Hematopoietic multipotent progenitor cell treated with erythropoietin and hydrocortisone succinate and interleukin-3 and kit ligand, for 6 days (in vitro differentiated cells): ENCODE measurements around the gene BCL2L13.
A peak's percentile ranks its signal among the peaks of the same experiment; 100 is the strongest.
"Not testable (repeated sequence)": the region's sequence is repeated elsewhere in the genome, so short reads cannot be mapped to it uniquely, and the experiment has no call there.

Experiments used
- DNase-seq: peaks from one replicate; pipeline ENCODE4 v3.0.0-alpha.2; 2015

The BCL2L13 gene

DNA sequence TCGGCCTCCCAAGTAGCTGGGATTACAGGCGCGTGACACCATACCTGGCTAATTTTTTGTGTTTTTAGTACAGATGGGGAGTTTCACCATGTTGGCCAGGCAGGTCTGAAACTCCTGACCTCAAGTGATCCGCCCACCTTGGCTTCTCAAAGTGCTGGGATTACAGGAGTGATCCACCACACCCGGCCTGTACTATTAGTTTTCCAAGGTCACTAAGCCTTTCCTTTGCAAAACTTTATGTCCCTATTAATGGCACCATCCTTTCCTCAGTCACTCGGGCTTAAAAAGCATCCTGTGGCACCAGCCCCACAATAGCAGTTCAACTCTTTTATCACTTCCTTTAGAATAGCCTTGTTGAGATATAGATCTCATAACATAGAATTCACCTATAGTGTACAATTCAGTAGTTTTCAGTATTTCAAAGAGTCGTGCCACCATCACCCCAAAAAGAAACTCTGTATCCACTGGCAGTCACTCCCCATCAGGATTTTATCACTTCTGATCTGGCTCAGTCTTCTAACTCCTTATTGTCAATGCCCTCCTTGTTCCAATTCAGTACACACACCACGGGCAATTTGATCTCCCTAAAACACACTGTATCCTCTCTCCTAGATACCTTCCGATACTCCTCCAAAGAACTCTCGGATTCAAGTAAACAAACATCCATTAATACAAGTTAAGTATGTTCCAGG lies 921 bp upstream of the BCL2L13 start:
- DNase-seq = no peak

DNA sequence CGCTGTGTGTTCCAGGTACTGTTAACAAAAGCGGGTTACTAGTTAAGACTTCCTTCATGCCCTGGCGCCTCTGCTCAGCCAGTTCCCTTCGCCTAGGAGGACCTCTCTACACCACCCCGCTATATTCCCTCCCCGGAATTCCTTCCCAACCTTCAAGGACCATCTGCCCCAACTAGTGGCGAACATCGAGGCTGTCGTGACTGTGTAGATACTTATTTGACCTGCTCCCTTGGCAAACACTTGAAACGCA lies 450 bp upstream of the BCL2L13 start:
- DNase-seq = peak; percentile 66

DNA sequence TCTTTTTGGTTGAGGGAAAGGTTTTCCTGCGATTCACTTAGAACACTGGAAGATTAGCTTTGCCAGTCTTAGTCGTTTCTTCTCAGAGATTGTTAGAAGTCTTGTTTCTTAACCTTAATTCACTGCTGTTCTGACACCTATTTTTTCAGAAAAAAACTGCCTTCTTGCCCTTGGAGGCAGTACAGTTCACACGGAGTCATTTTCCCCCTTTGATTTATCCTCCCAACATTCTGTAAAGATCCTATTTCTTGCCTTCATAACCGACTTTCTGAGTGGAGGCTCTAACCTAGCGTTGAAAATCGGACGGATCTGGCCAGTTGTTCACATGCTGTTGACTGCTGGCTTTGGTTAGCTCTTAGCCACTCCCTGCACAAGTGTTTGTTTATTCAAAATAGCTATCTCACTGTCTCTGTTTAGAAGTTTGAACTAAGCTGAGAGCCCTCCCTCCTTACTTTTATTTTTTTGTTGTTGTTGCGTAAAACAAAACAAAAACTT lies 737 bp downstream of the BCL2L13 start:
- DNase-seq = peak; percentile 80

DNA sequence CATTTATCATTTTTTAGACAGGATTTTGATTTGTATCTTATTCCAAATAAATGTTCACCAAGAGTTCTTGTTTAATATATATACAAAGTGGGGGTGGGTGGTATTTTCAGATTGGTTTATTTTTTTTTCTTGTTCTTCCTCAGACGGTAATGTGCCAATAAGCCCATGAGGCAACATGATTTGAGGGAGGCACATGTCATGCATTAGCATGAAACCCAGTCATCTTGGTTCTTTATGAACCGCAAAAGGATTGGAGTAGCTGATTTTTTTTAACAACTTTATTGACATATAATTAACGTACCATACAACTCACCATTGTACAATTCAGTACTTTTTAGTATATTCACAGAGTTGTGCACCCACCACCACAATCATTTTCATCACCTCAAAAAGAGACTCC lies 2.7 kb downstream of the BCL2L13 start:
- no peak for DNase-seq

DNA sequence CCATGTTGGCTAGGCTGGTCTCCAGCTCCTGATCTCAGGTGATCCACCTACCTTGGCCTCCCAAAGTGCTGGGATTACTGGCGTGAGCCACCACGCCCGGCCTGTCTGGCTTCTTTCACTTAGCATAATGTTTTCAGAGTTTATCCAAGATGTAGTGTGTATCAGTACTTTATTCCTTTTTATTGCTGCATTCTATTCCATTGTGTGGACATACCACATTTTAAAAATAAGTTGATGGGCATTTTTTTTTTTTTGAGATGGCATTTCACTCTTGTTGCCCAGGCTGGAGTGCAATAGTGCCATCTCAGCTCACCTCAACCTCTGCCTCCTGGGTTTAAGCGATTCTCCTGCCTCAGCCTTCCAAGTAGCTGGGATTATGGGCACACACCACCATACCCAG lies 3.8 kb downstream of the BCL2L13 start:
- not testable (repeated sequence) for DNase-seq

DNA sequence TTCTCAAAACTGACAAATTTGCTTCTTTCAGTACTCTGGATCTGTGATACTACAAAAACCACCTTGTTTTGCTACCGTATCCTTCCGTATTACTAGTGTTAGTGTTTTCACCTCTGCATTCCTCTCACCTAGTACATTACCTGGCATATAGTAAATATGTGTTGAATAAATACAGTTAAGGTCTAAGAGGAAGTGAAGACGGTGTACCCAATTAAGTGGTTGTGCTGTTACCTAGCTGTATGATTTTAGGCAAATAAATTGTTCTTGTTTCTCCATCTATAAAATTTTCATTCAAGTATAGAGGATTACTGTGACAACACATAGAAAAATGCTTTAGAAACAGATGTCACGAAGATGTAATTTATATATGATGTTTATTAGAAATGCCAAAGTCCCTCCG lies 8.9 kb downstream of the BCL2L13 start:
- no peak for DNase-seq

DNA sequence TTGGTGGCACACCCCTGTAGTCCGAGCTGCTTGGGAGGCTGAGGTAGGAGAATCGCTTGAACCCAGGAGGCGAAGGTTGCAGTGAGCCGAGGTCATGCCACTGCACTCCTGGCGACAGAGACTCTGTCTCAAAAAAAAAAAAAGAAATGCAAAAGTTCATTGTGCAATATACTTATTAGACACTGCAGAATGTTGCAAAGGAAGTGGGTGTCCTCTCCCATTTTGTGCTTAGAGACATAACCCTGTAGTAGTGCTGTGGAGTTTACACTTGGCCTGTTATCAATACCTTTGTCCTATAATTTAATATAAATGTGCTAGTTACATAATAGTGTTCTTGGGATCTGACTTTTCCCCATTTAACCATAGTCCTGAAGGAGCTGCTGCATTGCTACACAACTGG lies 9.4 kb downstream of the BCL2L13 start:
- peak; percentile 52 for DNase-seq

DNA sequence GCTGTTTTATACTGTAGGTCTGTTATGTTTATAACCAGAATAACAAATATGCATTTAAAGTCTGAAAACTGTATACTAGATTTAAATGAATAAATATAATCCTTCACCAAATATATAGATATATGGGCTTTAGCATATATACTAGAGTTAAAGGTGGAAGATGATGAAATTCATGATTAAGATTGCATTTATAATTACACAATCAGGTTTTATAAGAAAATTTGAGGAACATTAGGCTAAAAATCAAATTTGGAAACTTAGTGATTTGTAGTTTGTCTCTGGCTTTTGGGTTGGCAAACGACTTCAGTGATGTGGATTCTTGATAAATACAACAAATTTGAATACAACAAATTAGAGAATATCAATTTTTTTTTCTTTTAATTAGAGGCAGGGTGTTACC lies 10.0 kb downstream of the BCL2L13 start:
- no peak for DNase-seq

DNA sequence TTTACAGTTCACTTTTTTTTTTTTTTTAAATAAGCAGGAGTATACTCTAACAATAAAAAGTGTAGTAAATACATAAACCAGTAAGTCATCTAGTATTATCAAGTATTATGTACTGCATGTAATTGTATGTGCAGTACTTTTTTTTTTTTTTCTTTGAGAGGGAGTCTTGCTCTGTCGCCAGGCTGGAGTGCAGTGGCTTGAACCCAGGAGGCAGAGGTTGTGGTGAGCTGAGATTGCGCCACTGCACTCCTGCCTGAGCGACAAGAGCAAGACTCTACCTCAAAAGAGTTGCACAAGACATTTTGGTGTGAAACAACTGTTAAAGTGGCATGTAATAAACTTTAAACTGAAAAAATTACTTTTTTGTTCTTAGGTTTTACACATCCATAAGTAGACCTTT lies 16.7 kb downstream of the BCL2L13 start:
- DNase-seq = peak; percentile 54

DNA sequence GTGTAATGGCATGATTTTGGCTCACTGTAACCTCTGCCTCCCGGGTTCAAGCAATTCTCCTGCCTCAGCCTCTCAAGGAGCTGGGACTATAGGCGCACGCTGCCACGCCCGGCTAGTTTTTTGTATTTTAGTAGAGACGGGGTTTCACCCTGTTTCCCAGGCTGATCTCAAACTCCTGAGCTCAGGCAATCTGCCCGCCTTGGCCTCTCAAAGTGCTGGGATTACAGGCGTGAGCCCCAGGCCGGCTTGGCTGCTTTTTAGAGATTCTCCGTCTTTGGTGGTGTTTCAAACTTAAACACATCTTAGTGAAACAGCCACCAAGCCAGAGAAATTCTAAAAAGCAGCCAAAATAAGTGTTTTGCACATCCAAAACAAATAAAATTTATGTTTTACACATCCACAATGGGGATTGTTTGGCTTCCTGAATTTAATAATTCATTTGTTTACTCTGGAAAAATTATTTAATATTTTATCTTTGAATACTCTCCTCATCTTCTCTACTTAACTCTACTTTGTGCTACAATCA lies 18.4 kb downstream of the BCL2L13 start:
- no peak for DNase-seq

DNA sequence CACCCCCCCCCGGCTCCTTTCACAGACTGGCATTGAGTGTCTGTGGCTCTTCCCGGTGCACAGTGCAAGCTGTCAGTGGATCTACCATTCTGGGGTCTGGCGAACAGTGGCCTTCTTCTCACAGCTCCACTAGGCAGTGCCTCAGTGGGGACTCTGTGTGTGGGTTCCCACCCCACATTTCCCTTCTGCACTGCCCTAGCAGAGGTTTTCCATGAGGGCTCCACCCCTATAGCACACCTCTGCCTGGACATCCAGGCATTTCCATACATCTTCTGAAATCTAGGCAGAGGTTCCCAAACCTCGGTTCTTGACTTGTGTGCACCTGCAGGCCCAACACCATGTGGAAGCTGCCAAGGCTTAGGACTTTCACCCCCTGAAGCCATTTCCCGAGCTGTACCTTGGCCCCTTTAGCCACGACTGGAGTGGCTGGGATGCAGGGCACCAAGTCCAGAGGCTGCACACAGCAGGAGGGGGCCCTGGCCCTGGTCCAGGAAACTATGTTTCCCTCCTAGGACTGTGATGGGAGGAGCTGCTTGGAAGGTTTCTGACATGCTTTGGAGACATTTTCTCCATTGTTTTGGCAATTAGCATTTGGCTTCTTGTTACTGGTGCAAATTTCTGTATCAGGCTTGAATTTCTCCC lies 26.0 kb downstream of the BCL2L13 start:
- DNase-seq = no peak

DNA sequence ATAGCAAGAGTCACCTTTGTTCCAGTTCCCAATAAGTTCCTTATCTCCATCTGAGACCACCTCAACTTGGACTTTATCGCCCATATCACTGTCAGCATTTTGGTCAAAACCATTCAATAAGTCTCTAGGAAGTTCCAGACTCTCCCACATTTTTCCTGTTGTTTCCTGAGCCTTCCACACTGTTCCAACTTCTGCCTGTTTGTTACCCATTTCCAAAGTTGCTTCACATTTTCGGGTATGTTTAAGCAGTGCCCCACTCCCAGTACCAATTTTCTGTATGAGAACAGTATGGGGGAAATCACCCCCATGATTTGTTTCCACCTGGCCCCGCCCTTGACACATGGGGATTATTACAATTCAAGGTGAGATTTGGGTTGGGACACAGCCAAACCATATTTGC lies 26.7 kb downstream of the BCL2L13 start:
- DNase-seq = no peak

DNA sequence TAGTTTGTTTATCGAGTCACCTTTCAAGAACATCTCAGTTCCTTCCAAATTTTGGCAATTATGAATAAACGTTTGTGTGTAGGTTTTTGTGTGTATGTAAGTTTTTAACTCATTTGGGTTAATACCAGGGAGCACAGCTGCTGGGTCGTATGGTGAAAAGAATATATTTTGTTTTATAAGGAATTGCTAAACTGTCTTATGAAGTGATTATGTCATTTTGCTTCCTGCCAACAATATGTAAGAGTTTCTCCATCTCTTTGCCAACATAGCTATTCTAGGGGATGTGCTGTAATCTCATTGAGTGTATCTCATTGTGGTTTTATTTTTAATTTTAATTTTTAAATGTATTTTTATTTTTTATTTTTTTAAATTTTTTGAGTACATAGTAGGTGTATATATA lies 27.3 kb downstream of the BCL2L13 start:
- no peak for DNase-seq

DNA sequence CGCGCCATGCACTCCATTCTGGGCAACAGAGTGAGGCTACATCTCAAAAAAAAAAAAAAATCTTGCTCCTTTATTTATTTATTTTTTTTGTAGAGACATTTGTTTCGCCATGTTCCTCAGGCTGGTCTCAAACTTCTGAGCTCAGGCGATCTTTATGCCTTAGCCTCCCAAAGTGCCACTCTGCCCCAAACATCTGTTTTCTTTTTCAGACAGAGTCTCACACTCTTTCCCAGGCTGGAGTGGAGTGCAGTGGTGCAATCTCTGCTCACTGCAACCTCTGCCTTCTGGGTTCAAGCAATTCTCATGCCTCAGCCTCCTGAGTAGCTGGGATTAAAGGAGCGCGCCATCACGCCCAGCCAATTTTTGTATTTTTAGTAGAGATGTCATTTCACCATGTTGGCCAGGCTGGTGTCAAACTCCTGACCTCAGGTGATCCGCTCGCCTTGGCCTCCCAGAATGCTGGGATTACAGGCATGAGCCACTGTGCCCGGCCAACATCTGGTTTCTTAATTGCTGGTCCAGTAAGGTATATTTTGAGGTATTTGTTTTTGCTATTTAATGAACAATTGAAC lies 33.0 kb downstream of the BCL2L13 start:
- DNase-seq = not testable (repeated sequence)

DNA sequence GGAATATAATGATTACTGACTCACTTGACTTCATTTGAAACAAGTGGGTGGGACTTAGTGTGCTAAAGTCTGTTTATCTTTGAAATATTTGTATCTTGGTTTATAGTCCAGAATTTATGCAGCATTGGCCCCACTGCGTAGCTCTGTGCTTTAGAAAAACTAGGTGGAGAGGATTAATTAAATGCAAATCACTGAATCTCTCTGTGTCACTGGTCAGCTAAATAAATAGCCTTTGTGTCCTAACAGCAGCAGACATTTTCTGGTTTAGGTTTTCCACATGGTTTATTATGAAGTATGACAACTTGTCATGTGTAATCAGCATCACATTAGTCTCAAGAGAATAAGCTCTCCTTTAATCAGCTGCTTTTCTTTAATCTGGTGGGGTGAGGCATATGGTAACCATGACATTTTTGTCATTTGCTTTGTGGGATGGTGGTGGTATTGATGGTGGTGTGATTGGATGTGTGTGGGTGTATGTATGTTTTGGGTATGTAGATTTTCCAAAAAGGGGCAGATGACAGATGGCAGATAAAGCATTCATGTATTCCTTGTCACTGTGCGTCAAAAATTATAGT lies 33.9 kb downstream of the BCL2L13 start:
- peak; percentile 22 for DNase-seq

DNA sequence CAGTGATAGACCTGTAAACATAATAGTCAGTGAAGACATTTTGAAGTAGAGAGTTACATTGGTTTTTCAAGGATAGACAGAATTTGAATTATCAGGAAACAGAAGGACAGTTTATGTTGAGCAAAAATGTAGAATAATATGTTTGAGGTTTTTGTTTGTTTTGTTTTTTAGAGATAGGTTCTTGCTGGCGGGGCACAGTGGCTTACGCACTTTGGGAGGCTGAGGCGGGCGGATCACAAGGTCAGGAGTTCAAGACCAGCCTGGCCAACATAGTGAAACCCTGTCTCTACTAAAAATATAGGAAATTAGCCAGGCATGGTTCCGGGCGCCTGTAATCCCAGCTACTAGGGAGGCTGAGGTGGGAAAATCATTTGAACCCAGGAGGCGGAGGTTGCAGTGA lies 35.6 kb downstream of the BCL2L13 start:
- DNase-seq = no peak

DNA sequence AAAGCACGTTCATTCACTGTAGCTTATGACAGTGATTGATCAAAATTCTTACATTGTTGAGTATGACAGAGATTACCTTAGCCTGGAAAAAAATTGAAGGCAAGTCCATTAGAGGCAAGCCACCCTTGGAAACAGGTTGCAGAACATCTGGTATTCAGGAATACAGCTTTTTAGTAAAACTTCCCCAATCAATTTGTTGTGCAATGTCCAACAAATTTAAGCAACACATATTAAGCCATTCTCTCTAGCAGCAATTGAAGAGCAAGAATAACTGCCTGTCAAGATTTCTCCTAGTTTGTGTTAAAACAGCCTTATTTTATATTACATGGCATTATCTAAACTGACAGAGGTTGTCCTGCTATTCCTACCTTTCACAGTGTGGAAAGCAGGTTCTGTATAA lies 37.0 kb downstream of the BCL2L13 start:
- DNase-seq = peak; percentile 39

DNA sequence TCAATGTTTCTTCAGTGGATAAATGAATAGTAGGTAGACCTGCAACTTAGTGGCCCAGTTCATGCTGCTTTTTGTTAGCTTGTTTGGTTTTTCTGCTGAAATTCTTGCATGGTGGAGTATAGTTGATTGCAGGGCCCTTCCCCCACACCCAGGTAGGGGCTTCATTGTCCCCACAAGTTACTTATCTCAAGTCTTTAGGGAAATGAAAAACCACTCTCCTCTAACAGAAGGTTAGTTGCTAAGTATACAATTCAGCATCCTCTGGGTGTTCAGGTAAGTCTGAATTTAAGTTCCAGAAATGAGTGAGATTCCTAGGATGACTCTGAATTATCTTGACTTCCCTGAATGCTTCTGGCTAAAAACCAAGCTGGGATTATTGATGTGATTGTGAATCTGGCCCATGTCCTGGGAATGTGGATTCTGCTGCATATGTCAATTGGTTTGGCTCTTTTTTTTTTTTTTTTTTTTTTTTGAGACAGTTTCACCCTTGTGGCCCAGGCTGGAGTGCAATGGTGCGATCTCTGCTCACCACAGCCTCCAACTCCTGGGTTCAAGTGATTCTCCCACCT lies 40.3 kb downstream of the BCL2L13 start:
- no peak for DNase-seq

DNA sequence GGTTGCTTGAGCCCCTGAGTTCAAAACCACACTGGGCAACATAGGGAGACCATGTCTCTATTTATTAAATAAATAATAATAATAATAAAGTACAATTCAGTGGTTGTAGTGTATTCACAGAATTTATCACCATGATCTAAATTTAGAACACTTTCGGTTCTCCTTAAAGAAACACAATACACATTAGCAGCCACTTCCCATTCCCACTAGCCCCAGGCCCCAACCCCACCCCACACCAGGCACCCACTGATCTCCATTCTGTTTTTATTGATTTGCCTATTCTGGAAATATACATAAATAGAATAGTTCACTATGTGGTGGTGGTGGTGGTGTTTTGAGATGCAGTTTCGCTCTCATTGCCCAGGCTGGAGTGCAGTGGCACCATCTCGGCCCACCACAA lies 45.7 kb downstream of the BCL2L13 start:
- no peak for DNase-seq

DNA sequence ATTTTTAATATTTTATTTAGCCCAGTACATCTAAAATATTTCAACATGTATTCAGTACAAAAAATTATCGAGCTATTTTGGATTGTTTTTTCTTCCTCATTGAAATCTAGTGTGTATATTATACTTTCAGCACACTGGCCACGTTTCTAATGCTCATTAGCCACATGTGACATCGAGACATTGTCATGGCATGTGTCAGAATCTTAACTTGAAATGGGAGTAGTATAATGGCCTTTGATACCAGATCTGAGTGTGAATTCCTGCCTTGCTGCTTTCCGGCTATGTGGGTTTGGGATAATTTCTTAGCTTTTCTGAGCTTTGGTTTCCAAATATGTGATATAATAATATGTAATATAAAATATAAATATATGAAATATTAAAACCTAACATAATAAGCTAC lies 54.3 kb downstream of the BCL2L13 start:
- no peak for DNase-seq

DNA sequence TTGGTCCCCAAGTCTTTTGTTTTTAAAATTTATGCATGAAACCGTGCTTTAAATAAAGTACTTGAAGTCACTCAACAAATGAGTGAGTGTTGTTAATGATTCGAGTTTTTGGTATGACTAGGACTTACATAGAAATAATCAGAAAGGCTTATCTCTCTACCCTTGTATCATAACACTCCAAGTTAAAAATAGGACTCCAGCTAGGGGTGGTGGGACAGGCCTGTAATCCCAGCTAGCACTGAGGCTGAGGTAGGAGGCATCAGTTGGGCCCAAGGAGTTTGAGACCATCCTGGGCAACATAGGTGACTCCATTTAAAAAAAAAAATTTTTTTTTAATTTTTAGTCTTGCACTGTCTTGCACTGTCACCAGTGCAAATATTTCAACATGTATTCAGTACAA lies 55.6 kb downstream of the BCL2L13 start:
- no peak for DNase-seq

DNA sequence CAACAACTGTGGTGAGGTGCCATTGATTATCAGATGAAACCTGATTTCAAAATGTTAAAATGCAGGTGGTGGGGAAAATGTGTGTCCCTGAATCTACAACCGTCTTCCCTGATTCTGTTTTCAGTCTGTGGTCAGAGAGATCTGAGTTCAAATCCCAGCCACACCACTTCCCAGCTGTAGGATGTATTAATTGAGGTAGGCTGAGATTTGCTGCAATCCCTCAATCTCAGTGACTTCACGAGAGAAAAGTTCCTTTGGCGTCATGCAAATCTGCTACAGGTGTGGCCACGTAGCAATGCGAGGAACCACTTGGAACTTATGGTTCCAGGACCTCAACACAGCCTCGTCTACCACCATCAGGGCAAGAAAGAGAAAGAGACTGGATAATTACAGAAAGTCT lies 56.2 kb downstream of the BCL2L13 start:
- DNase-seq = no peak

DNA sequence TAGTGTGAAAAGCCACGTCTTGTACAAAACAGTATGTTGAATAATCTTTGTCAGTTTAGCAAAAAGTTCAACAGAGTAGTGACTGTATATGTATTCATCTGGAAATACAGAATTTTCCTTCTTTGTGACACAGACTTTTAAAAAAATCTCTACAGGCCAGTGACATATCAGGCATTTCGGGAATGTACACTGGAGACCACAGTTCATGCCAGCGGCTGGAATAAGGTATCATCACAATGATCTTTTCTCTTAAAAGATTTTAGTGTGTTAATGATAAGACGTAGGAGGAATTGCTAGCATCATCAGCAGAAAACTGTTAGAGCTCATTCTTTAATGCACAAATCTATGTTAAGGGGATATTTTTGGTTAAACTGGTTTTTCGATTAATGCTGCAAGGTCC lies 57.4 kb downstream of the BCL2L13 start:
- no peak for DNase-seq

DNA sequence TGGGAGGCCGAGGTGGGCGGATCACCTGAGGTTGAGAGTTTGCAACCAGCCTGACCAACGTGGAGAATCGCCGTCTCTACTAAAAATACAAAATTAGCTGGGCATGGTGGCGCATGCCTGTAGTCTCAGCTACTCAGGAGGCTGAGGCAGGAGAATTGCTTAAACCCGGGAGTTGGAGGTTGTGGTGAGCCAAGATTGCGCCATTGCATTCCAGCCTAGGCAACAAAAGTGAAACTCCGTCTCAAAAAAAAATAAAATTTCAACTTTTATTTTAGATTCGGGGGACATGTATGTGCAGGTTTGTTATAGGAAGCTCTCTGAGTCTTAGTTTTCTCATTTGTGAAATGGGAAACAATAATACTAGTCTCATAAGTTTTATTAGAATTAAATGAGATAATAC lies 58.6 kb downstream of the BCL2L13 start:
- not testable (repeated sequence) for DNase-seq
